Mucosa of descending colon (tissue), 3 donors: Measurements from ENCODE around the gene SLC6A7. TPM values are rescaled to one million over a fixed set of nuclear protein-coding genes. Genes with fewer than 3 reads are reported as not detected.

Experiments
- ATAC-seq: fragments of 200-7000 bp; cut with Tn5 transposase; one replicate; pipeline ENCODE4 v1.9.1; 2020; ENCODE audit warnings: mild to moderate bottlenecking, moderate library complexity
- DNase-seq, 3 donors: peaks; one replicate each; pipeline ENCODE4 v3.0.0-alpha.2; 2020
- H3K36me3 ChIP-seq: fragments of 200-600 bp; one replicate; pipeline ENCODE4 v1.8.0; 2021; ENCODE audit warnings: low read depth, mild to moderate bottlenecking
- H3K4me1 ChIP-seq: fragments of 200-600 bp; one replicate; pipeline ENCODE4 v1.8.0; 2021; ENCODE audit warnings: low read depth, mild to moderate bottlenecking
- H3K4me3 ChIP-seq: fragments of 200-600 bp; one replicate; pipeline ENCODE4 v1.8.0; 2021; ENCODE audit warnings: mild to moderate bottlenecking
- H3K9me3 ChIP-seq: fragments of 200-600 bp; one replicate; pipeline ENCODE4 v1.8.0; 2021; ENCODE audit warnings: mild to moderate bottlenecking
- CTCF ChIP-seq: fragments of 200-600 bp; IDR thresholded peaks from one replicate; pipeline ENCODE4 v1.8.0; 2022; ENCODE audit warnings: antibody characterized with exemption, mild to moderate bottlenecking
- intact Hi-C, 2 donors: fragments of 100-400 bp; cut with DNase I in 1 of 2; cut with micrococcal nuclease in 1 of 2; formaldehyde crosslinking; loops; one replicate each; pipeline versions ENCODE4 v1.11.0 to v1.11.1; 2022; cut with DNase I, micrococcal nuclease
- total RNA-seq, 3 donors: library from RNA; stranded (reverse); fragmentation: NEBNext Ultra II Directional in 2 of 3; extraction: Animal tissue kit (Norgen Biotek cat#: 25700) in 2 of 3; gene quantifications; one replicate each; pipeline versions ENCODE4 v1.2.1 to v1.2.4, GENCODE V29; 2021 to 2023
- donor health status: DM: no; HTN: no; CAD: no; lungs with moderate emphysema.
- donor health status: DM: no; HTN: no; CAD: no.
- donor health status: DM: no; HTN: yes; CAD: no.

SLC6A7 gene
- total RNA-seq, 3 donors from 2014 or later, result 15.2 to 26.4 (median 18.9) TPM

GRCh38 chr5:150180241-150181026 lies 9.4 kb upstream of the SLC6A7 start:
- TF ChIP-seq CTCF, result no peak
- no peaks in the 10 kb centered on the region for H3K9me3 ChIP-seq
- no peak overlapping the region for H3K4me3 ChIP-seq
- DNase-seq (peak; percentile 73 to 80 (median 77)), ATAC-seq (peak; percentile 60)
- intact Hi-C loops, result no loop called here
- H3K36me3 ChIP-seq, result no peaks in the 10 kb centered on the region
- H3K4me1 ChIP-seq, result peaks cover 82% of the 10 kb centered on the region

GRCh38 chr5:150181027-150181426 lies 8.8 kb upstream of the SLC6A7 start:
- H3K4me1 ChIP-seq, result peaks cover 82% of the 10 kb centered on the region
- no peaks in the 10 kb centered on the region for H3K9me3 ChIP-seq
- no peaks in the 10 kb centered on the region for H3K36me3 ChIP-seq
- ATAC-seq, result peak; percentile 57
- peak; percentile 74 to 81 (median 80) for DNase-seq
- no peak for TF ChIP-seq CTCF
- H3K4me3 ChIP-seq, result no peak overlapping the region
- intact Hi-C loops, result no loop called here

- H3K4me1 ChIP-seq, result peaks cover 86% of the 10 kb centered on the region
- no peaks in the 10 kb centered on the region for H3K9me3 ChIP-seq
- no peaks in the 10 kb centered on the region for H3K36me3 ChIP-seq
- intact Hi-C loops, result no loop called here
- DNase-seq (no peak), ATAC-seq (no peak)
- TF ChIP-seq CTCF, result no peak
- no peak overlapping the region for H3K4me3 ChIP-seq
These were observed 7.9 kb upstream of the SLC6A7 start for GRCh38 chr5:150181766-150182545.

GRCh38 chr5:150182774-150183173 lies 7.1 kb upstream of the SLC6A7 start:
- DNase-seq, result peak in 1 of 3 donors; percentile 39
- Histone ChIP-seq H3K9me3 (no peaks in the 10 kb centered on the region), H3K36me3 (no peaks in the 10 kb centered on the region), H3K4me3 (no peak overlapping the region), H3K4me1 (peaks cover 89% of the 10 kb centered on the region)
- intact Hi-C loops, result no loop called here
- ATAC-seq, result no peak
- TF ChIP-seq CTCF, result no peak

GRCh38 chr5:150183436-150183835 lies 6.4 kb upstream of the SLC6A7 start:
- DNase-seq (no peak), ATAC-seq (no peak)
- no peak overlapping the region for H3K4me3 ChIP-seq
- H3K36me3 ChIP-seq, result no peaks in the 10 kb centered on the region
- TF ChIP-seq CTCF, result no peak
- intact Hi-C loops, result no loop called here
- H3K9me3 ChIP-seq, result no peaks in the 10 kb centered on the region
- peaks cover 93% of the 10 kb centered on the region for H3K4me1 ChIP-seq
